Astrocyte (in vitro differentiated cells and primary cell): ENCODE results near the gene RYR2. TPM values are rescaled to one million over a fixed set of nuclear protein-coding genes. Genes with fewer than 3 reads are reported as not detected.
A peak's percentile ranks its signal among the peaks of the same experiment; 100 is the strongest.

Experiments used
- DNase-seq: peaks from one replicate; pipeline ENCODE4 v3.0.0-alpha.2; 2010; ENCODE audit warnings: low read depth
- FAIRE-seq: peaks from 2 replicates; lab custom pipeline; 2011; peaks lifted over from hg19 to GRCh38; lab: Jason Lieb, UNC
- H2AFZ ChIP-seq: 2 replicates; pipeline ENCODE4 v1.6.0; 2012; ENCODE audit warnings: low read depth, low read length, inconsistent platforms
- H3K27ac ChIP-seq: 2 replicates; pipeline ENCODE4 v1.5.1; 2011; ENCODE audit warnings: low read depth, low read length, inconsistent platforms
- H3K27me3 ChIP-seq: 2 replicates; pipeline ENCODE4 v1.6.0; 2011; ENCODE audit warnings: low read length, inconsistent platforms; ENCODE audit not compliant: insufficient read depth
- H3K36me3 ChIP-seq: 2 replicates; pipeline ENCODE4 v1.5.1; 2011; ENCODE audit warnings: low read length, inconsistent platforms; ENCODE audit not compliant: insufficient read depth
- H3K4me1 ChIP-seq: 2 replicates; pipeline ENCODE4 v1.5.1; 2011; ENCODE audit warnings: low read length, inconsistent platforms; ENCODE audit not compliant: insufficient read depth
- H3K4me2 ChIP-seq: 2 replicates; pipeline ENCODE4 v1.6.0; 2012; ENCODE audit warnings: low read length, inconsistent platforms
- H3K4me3 ChIP-seq: 2 replicates; pipeline ENCODE4 v1.5.1; 2011; ENCODE audit warnings: low read depth, mild to moderate bottlenecking, low read length, inconsistent platforms; ENCODE audit not compliant: insufficient read depth
- H3K79me2 ChIP-seq: 2 replicates; pipeline ENCODE4 v1.6.0; 2012; ENCODE audit warnings: mild to moderate bottlenecking, low read length, inconsistent platforms; ENCODE audit not compliant: insufficient read depth
- H3K9ac ChIP-seq: 2 replicates; pipeline ENCODE4 v1.6.0; 2012; ENCODE audit warnings: mild to moderate bottlenecking, low read length, inconsistent platforms
- H3K9me3 ChIP-seq: 2 replicates; pipeline ENCODE4 v1.5.1; 2012; ENCODE audit warnings: low read depth, mild to moderate bottlenecking, low read length, inconsistent platforms; ENCODE audit not compliant: insufficient read depth
- H4K20me1 ChIP-seq: 2 replicates; pipeline ENCODE4 v1.6.0; 2012; ENCODE audit warnings: low read length, inconsistent platforms; ENCODE audit not compliant: insufficient read depth
- H3K27ac Mint-ChIP-seq: one replicate; pipeline ENCODE4 v1.8.0; 2021; ENCODE audit warnings: mild to moderate bottlenecking, mixed read lengths; ENCODE audit not compliant: unreplicated experiment
- H3K27me3 Mint-ChIP-seq: one replicate; pipeline ENCODE4 v1.8.0; 2021; ENCODE audit warnings: low read depth, mixed read lengths; ENCODE audit not compliant: unreplicated experiment
- H3K36me3 Mint-ChIP-seq: one replicate; pipeline ENCODE4 v1.8.0; 2021; ENCODE audit warnings: low read depth, mixed read lengths; ENCODE audit not compliant: unreplicated experiment
- H3K4me1 Mint-ChIP-seq: one replicate; pipeline ENCODE4 v1.8.0; 2021; ENCODE audit warnings: low read depth, mixed read lengths; ENCODE audit not compliant: unreplicated experiment
- H3K4me3 Mint-ChIP-seq: one replicate; pipeline ENCODE4 v1.8.0; 2021; ENCODE audit warnings: mild to moderate bottlenecking, moderate library complexity, mixed read lengths; ENCODE audit not compliant: unreplicated experiment
- H3K9me3 Mint-ChIP-seq: one replicate; pipeline ENCODE4 v1.8.0; 2021; ENCODE audit warnings: mild to moderate bottlenecking, mixed read lengths; ENCODE audit not compliant: unreplicated experiment
- EZH2 ChIP-seq: IDR thresholded peaks from 2 replicates; pipeline ENCODE4 v1.6.1; 2012; ENCODE audit warnings: mild to moderate bottlenecking, low read length, inconsistent platforms; ENCODE audit not compliant: insufficient read depth
- total RNA-seq: library from RNA; stranded (reverse); gene quantifications from 2 replicates; pipeline ENCODE4 v1.2.1, GENCODE V29; 2021
- TF ChIP-seq, protein P1 (sequence below): IDR thresholded peaks from 2 replicates; pipeline ENCODE4 v1.5.1; 2011; ENCODE audit warnings: low read depth, mild to moderate bottlenecking, inconsistent platforms, low read length, moderate library complexity; ENCODE audit not compliant: insufficient read depth

The RYR2 gene
- total RNA-seq, 1 donor from 2014 or later: 0.30 TPM

- H3K36me3 ChIP-seq: no peaks in the 10 kb centered on the region
- no peaks in the 10 kb centered on the region for H3K9me3 ChIP-seq
- H3K79me2 ChIP-seq: no peaks in the 10 kb centered on the region
- H3K4me3 ChIP-seq: no peak overlapping the region
- no peak overlapping the region for H3K9ac ChIP-seq
- no peak overlapping the region for H3K4me2 ChIP-seq
- H2AFZ ChIP-seq: no peak overlapping the region
- TF ChIP-seq, protein P1, sequence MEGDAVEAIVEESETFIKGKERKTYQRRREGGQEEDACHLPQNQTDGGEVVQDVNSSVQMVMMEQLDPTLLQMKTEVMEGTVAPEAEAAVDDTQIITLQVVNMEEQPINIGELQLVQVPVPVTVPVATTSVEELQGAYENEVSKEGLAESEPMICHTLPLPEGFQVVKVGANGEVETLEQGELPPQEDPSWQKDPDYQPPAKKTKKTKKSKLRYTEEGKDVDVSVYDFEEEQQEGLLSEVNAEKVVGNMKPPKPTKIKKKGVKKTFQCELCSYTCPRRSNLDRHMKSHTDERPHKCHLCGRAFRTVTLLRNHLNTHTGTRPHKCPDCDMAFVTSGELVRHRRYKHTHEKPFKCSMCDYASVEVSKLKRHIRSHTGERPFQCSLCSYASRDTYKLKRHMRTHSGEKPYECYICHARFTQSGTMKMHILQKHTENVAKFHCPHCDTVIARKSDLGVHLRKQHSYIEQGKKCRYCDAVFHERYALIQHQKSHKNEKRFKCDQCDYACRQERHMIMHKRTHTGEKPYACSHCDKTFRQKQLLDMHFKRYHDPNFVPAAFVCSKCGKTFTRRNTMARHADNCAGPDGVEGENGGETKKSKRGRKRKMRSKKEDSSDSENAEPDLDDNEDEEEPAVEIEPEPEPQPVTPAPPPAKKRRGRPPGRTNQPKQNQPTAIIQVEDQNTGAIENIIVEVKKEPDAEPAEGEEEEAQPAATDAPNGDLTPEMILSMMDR: no peak
- TF ChIP-seq EZH2: no peak
- no peaks in the 10 kb centered on the region for H3K27me3 ChIP-seq
- no peaks in the 10 kb centered on the region for H3K36me3 Mint-ChIP-seq
- no peaks in the 10 kb centered on the region for H3K27me3 Mint-ChIP-seq
- no peaks in the 10 kb centered on the region for H3K9me3 Mint-ChIP-seq
- FAIRE-seq (no peak), DNase-seq (no peak)
- no peaks in the 10 kb centered on the region for H4K20me1 ChIP-seq
- H3K27ac Mint-ChIP-seq: no peak overlapping the region
- no peak overlapping the region for H3K4me3 Mint-ChIP-seq
- no peaks in the 10 kb centered on the region for H3K4me1 ChIP-seq
- no peaks in the 10 kb centered on the region for H3K4me1 Mint-ChIP-seq
- no peak overlapping the region for H3K27ac ChIP-seq
Measured at GRCh38 chr1:237737448-237737847, 695.5 kb downstream of the RYR2 start.

GRCh38 chr1:237737938-237738610 lies 696.1 kb downstream of the RYR2 start:
- no peaks in the 10 kb centered on the region for H3K9me3 ChIP-seq
- Mint-ChIP-seq H3K4me1 (no peaks in the 10 kb centered on the region), H3K36me3 (no peaks in the 10 kb centered on the region), H3K4me3 (no peak overlapping the region), H3K9me3 (no peaks in the 10 kb centered on the region), H3K27me3 (no peaks in the 10 kb centered on the region), H3K27ac (no peak overlapping the region)
- no peak for TF ChIP-seq EZH2
- TF ChIP-seq, protein P1: no peak
- H3K36me3 ChIP-seq: no peaks in the 10 kb centered on the region
- no peak overlapping the region for H3K4me2 ChIP-seq
- H3K27ac ChIP-seq: no peak overlapping the region
- H3K4me1 ChIP-seq: no peaks in the 10 kb centered on the region
- H3K27me3 ChIP-seq: no peaks in the 10 kb centered on the region
- no peaks in the 10 kb centered on the region for H3K79me2 ChIP-seq
- peak; percentile 13 for FAIRE-seq
- no peak overlapping the region for H3K9ac ChIP-seq
- no peak for DNase-seq
- H4K20me1 ChIP-seq: no peaks in the 10 kb centered on the region
- H2AFZ ChIP-seq: no peak overlapping the region
- H3K4me3 ChIP-seq: no peak overlapping the region

DNA sequence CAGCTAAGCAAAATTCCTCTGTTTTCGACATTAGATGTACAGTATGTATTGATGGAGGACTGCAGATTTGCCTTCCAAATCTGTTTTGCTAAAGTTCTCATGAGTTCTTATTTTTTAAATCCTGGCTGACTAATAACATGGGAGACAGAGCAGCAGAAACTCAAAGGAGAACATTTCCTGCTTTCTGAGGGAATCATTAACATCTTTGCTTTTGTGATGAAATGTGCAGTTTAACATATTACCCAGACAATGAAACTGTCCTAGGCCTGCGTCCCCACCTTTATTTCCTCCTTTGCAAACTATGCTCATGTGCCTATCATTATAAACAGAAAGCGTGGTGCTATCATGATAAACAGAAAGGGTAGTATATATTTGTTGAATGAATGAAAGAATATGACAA lies 698.9 kb downstream of the RYR2 start:
- Histone ChIP-seq H3K4me1 (no peaks in the 10 kb centered on the region), H3K9me3 (no peaks in the 10 kb centered on the region), H3K27me3 (no peaks in the 10 kb centered on the region), H3K4me3 (no peak overlapping the region), H2AFZ (no peak overlapping the region), H3K79me2 (no peaks in the 10 kb centered on the region), H3K9ac (no peak overlapping the region), H3K27ac (no peak overlapping the region), H4K20me1 (no peaks in the 10 kb centered on the region), H3K4me2 (no peak overlapping the region), H3K36me3 (no peaks in the 10 kb centered on the region)
- Mint-ChIP-seq H3K27me3 (no peaks in the 10 kb centered on the region), H3K4me1 (no peaks in the 10 kb centered on the region), H3K36me3 (no peaks in the 10 kb centered on the region), H3K9me3 (no peaks in the 10 kb centered on the region), H3K4me3 (no peak overlapping the region), H3K27ac (no peak overlapping the region)
- DNase-seq (no peak), FAIRE-seq (no peak)
- TF ChIP-seq EZH2: no peak
- TF ChIP-seq, protein P1: no peak
